Left ventricle myocardium inferior (tissue), 1 donor: ENCODE results near the gene FJX1. TPM values are rescaled to one million over a fixed set of nuclear protein-coding genes. Genes with fewer than 3 reads are reported as not detected.

Experiments used
- DNase-seq: peaks from one replicate; pipeline ENCODE4 v3.0.0-alpha.2; 2020
- H3K27ac ChIP-seq: fragments of 200-600 bp; replicated peaks from 2 replicates; pipeline ENCODE4 v1.8.0; 2021
- H3K27me3 ChIP-seq: fragments of 200-600 bp; 2 replicates; pipeline ENCODE4 v1.8.0; 2021; ENCODE audit warnings: low read depth
- H3K36me3 ChIP-seq: fragments of 200-600 bp; 2 replicates; pipeline ENCODE4 v1.8.0; 2021
- H3K4me1 ChIP-seq: fragments of 200-600 bp; 2 replicates; pipeline ENCODE4 v1.8.0; 2021
- H3K4me3 ChIP-seq: fragments of 200-600 bp; 2 replicates; pipeline ENCODE4 v1.8.0; 2021; ENCODE audit warnings: mild to moderate bottlenecking, moderate library complexity
- H3K9me3 ChIP-seq: fragments of 200-600 bp; replicated peaks from 2 replicates; pipeline ENCODE4 v1.8.0; 2021
- CTCF ChIP-seq: fragments of 200-600 bp; IDR thresholded peaks from 2 replicates; pipeline ENCODE4 v1.8.0; 2021; ENCODE audit warnings: antibody characterized with exemption, mild to moderate bottlenecking, borderline replicate concordance
- intact Hi-C: fragments of 100-400 bp; cut with micrococcal nuclease; formaldehyde crosslinking; loops from one replicate; pipeline ENCODE4 v1.11.0; 2022
- total RNA-seq: library from RNA; stranded (reverse); fragmentation: NEBNext Ultra II Directional; extraction: Animal tissue kit (Norgen Biotek cat#: 25700); gene quantifications from one replicate; pipeline ENCODE4 v1.2.1, GENCODE V29; 2021
- donor health status: DM: no; HTN: yes; CAD: no; lungs with severe emphysema.

The FJX1 gene
- total RNA-seq, 1 donor from 2014 or later: 0.88 TPM

DNA sequence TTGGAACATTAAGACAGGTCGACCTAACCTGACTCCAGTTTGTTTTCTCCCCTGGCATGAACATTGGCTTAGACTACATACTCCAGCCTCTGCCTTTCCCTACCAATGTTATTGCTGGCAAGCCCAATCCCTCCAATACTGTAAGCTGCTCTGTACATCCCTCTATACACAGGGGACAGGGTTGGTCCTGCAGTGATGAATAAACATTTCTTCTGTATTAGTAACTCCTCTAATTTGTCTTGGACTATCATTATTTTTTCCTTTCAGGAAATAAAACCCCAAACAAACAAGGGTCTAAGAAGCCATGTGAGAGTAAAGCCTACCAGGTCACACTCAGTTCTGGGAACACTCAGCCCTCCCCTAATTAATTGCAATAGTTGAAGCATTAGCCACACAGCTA is 35.1 kb upstream of the FJX1 start:
- no peaks in the 10 kb centered on the region for H3K4me1 ChIP-seq
- H3K27me3 ChIP-seq: peaks cover 67% of the 10 kb centered on the region
- TF ChIP-seq CTCF: no peak
- no peaks in the 10 kb centered on the region for H3K9me3 ChIP-seq
- no peak overlapping the region for H3K4me3 ChIP-seq
- H3K36me3 ChIP-seq: no peaks in the 10 kb centered on the region
- no peak overlapping the region for H3K27ac ChIP-seq
- intact Hi-C loops: no loop called here
- no peak for DNase-seq

- Histone ChIP-seq H3K4me3 (no peak overlapping the region), H3K27me3 (peaks cover 74% of the 10 kb centered on the region), H3K4me1 (no peaks in the 10 kb centered on the region), H3K9me3 (no peaks in the 10 kb centered on the region), H3K27ac (no peak overlapping the region), H3K36me3 (no peaks in the 10 kb centered on the region)
- no peak for DNase-seq
- intact Hi-C loops: no loop called here
- TF ChIP-seq CTCF: no peak
Measured at GRCh38 chr11:35583843-35584242, 34.4 kb upstream of the FJX1 start.

GRCh38 chr11:35584321-35584720 is 33.9 kb upstream of the FJX1 start:
- Histone ChIP-seq H3K9me3 (no peaks in the 10 kb centered on the region), H3K27me3 (peaks cover 78% of the 10 kb centered on the region), H3K27ac (no peak overlapping the region), H3K36me3 (no peaks in the 10 kb centered on the region), H3K4me1 (no peaks in the 10 kb centered on the region), H3K4me3 (no peak overlapping the region)
- intact Hi-C loops: no loop called here
- no peak for TF ChIP-seq CTCF
- no peak for DNase-seq

DNA sequence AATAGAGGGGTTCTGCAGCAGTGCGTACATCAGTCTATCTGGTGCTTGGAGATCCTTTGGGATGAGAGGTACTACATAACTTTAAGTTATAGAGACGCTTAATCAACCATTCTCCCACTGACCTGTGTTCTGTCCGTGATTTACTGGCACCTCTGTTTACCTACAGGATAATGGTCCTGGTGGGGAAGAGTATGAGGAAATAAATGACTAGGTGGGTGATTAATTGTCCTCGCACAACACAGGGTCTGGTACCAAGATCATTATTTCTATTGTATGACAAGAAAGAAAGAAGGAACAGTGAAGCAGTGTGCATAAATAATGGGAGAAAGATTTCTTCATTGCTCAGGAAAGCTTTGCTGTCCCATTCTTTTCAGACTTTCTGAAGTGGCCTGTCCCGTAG is 32.8 kb upstream of the FJX1 start:
- Histone ChIP-seq H3K4me3 (no peak overlapping the region), H3K9me3 (no peaks in the 10 kb centered on the region), H3K36me3 (no peaks in the 10 kb centered on the region), H3K27me3 (peaks cover 86% of the 10 kb centered on the region), H3K27ac (no peak overlapping the region), H3K4me1 (no peaks in the 10 kb centered on the region)
- intact Hi-C loops: no loop called here
- no peak for DNase-seq
- no peak for TF ChIP-seq CTCF

- TF ChIP-seq CTCF: no peak
- Histone ChIP-seq H3K4me3 (no peak overlapping the region), H3K27me3 (peaks cover 89% of the 10 kb centered on the region), H3K4me1 (no peaks in the 10 kb centered on the region), H3K9me3 (no peaks in the 10 kb centered on the region), H3K27ac (no peak overlapping the region), H3K36me3 (no peaks in the 10 kb centered on the region)
- intact Hi-C loops: no loop called here
- DNase-seq: no peak
Measured at GRCh38 chr11:35586222-35586621, 32.0 kb upstream of the FJX1 start.

GRCh38 chr11:35587972-35588371 is 30.3 kb upstream of the FJX1 start:
- Histone ChIP-seq H3K27ac (no peak overlapping the region), H3K4me1 (no peaks in the 10 kb centered on the region), H3K36me3 (no peaks in the 10 kb centered on the region), H3K4me3 (no peak overlapping the region), H3K9me3 (no peaks in the 10 kb centered on the region), H3K27me3 (peaks cover 83% of the 10 kb centered on the region)
- intact Hi-C loops: no loop called here
- no peak for DNase-seq
- TF ChIP-seq CTCF: no peak
